Activated CD8-positive, alpha-beta memory T cell treated with anti-CD3 and anti-CD28 coated beads, Interleukin-2, amount 50 U/mL, for 1 hour (primary cell): ENCODE measurements around the gene SUPT3H.

Experiments
- DNase-seq: peaks from one replicate; pipeline ENCODE4 v3.0.0-alpha.2; 2020; ENCODE audit errors: extremely low read depth

The SUPT3H gene

GRCh38 chr6:45003387-45003786, 374.3 kb downstream of the SUPT3H start:
- DNase-seq: no peak

DNA sequence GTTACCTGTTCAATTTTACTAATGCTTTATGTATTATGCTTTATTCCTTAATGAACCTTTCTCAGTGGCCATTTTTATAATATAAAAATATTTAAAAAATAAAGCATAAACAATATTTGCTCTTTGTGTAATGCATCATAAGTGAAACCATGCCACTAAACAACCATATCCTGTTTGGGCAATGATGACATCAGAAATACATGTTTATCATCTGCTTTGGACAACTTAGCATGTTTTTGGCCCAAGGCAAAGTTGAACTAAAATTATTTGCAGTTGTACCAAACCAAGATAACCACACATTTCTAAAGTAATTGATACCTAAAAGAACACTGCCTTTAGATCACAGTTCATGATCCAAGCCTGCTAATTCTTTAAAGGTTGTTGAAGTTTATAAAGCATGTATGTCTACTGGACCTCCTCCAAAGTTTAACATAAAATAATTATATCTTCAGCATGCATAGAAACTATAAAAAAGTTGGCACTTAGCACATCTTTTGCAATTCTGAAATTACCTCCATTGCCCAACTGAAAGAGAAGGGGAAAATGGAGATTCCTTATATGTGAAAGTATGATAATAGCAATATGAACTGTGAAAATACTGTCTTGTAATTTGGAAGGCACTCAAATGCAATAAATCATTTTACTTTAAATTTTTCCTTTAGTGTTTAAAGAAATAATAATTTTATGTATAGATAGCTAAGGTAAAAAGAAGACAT, 375.2 kb downstream of the SUPT3H start:
- DNase-seq: no peak

DNA sequence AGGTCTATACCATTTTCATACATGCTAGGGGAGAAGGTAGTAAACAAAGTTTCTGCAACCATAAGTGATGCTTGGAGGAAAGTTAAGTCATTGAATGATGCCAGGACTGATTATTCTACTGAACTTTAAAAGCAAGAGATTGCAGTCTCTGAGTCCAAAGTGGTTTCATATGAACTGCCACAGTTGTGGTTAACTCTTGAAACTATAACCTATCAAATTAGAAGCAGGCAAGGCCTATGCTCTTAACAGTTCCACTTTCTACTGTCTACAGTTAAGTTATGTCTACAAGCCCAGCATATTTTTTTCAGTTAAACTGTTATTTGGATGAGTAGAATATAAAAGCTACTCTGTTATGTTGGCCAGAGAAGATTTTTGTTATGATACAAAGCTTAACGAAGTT, 376.1 kb downstream of the SUPT3H start:
- no peak for DNase-seq

DNA sequence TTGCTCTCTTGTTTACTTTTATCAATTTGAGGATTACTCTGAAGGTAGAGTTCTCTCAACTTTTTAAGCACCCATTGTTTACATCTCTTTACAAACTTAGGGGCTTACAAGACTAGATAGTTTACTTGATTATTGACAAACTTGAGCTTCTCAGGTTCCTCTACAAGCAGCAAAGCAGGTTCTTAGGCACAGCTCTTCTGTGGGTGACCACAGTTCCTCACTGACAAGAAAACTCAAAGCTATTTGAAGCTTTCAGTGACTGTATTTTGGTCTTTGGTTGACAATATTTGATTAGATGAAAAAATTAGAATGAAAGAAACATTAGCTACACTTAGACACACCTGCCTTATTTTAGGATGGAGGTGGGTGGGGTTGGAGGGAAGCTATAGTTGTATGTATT, 376.9 kb downstream of the SUPT3H start:
- DNase-seq: no peak

GRCh38 chr6:44999066-44999465, 378.7 kb downstream of the SUPT3H start:
- DNase-seq: no peak

DNA sequence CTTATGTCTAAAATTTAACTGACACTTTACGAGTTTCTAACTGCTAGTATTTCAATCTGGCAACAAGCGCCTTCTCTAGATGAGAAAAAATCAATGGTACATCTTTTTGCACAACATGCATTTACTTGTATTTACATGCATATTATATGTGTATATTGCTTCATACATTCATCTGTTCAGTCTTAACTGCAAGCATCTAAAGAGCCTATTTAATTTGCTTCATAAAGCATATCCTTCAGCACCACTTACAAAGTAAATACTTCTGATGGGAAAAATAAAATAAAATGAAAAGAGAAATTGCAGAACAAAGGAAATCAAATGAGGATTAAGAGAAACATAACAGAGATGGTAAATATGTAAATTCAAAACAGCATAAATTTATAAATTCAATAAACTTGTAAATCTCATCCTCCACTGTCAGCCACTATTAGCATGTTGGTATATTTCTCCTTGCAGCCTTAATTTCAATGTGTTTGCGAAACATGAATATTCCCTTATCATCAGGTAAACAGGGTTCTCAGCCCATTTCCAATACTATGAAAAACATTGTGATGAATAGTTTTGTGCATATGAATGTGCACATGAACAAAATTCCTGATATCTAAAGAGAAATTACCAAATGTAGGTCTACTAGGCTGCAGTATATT, 382.1 kb downstream of the SUPT3H start:
- DNase-seq: no peak

- DNase-seq: no peak
Observed at GRCh38 chr6:44989391-44989790, 388.3 kb downstream of the SUPT3H start.

DNA sequence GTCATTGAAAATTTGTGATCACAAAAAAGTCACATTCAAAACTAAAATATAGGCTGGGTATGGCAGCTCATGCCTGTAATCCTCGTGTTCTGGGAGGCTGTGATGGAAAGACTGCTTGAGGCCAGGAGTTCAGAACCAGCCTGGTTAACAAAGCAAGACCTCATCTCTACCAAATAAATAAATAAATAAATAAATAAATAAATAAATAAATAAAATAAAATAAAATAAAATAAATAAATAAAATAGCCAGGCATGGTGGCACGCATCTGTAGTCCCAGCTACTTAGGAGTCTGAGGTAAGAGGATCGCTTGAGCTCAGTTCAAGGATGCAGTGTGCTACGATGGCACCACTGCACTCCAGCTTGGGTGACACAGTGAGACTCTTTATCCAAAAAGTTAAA, 392.7 kb downstream of the SUPT3H start:
- DNase-seq: no peak

- no peak for DNase-seq
Observed at GRCh38 chr6:44983467-44984365, 394.0 kb downstream of the SUPT3H start.

DNA sequence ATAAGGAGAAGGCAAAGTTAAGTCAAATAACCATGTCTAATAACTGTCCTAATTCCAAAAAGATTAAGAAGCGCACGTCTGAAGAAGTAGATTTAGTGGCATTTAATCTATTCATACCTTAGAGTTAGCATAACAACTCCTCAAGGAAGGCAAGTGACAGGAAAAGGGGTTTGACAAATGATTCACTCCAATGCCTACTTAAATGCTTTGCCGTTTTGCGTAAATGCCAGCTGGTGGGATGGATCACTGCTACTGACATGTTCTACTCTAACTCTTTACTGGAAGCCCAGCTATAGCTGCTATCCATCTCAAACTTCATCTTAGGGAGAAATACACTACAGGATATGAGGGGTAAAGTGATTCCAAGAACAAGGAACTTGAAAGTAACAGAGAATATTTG, 396.9 kb downstream of the SUPT3H start:
- no peak for DNase-seq

DNA sequence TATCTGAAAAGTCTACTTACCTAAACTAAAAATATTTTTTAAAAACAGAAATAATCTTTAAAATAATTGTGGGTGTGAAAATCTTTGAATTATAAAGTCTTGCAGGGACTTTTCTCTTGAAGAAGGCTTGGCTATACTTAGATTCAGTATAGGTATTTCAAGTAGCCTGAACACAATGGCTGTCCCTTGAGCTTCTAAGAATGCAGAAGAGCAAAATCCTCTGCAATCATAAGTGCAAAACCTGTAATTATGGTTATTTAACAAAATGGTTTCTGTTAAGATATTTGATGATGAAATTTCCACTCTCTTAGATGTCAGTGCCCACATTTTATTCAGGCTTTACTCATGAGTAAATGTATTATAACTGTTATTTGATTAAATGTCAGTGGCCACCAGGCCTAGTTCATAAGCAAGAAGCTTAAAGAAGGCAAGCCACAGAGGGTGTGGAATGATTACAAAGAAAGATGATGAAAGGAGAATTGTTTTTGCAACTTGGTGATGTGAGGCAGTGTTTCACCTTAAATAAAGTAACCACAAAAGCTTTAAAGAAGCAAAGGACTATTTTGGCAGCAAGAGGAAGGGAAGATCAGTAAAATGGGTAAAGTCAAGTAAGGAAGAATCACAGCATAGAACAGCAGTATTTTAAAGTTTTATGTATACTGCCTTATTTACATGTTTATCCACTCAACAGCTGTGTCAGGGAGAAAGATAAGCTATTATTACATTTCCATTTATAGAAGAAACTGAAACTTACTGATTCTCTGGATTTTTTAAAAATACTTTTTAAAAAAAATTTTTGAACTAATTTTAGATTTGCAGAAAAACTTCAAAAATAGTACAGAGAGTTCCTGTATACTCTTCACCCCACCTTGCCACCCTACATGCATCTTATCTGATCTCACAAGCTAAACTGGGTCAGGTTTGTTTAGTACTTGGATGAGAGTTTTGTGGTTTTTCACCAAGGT, 400.8 kb downstream of the SUPT3H start:
- DNase-seq: no peak

GRCh38 chr6:44974511-44974910, 403.2 kb downstream of the SUPT3H start:
- DNase-seq: no peak

GRCh38 chr6:44972709-44973108, 405.0 kb downstream of the SUPT3H start:
- no peak for DNase-seq

- no peak for DNase-seq
Observed at GRCh38 chr6:44969446-44970185, 408.1 kb downstream of the SUPT3H start.

- no peak for DNase-seq
Observed at GRCh38 chr6:44967481-44967880, 410.3 kb downstream of the SUPT3H start.

DNA sequence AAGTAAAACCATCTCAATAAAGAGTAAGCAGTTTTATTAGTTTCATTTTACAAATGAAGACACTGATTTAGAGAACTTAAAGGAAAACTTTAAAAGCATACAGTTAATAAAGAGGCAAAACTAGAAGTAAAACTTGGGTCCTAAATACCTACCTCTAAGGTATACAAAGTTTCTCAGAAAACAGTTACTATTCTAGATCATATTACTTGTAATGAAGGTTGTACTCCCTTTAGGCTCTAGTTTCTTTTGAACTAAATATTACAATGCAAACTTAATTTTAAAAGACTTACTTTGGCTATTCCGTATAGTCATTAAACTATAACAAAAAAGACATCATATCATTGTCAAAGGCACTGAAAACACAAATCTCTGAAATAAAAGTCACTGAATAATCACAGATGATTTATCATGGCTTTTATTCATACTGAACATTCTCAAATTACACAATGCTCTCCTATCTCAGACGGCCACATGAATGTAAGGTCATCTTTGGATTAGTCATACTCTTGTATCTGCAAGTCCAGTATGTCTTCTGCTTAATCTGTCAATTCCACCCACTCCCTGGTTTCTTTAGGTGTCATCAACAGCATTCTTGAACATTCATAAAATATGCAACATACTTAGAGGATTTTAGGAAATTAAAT, 411.2 kb downstream of the SUPT3H start:
- DNase-seq: no peak

GRCh38 chr6:44965708-44966107, 412.0 kb downstream of the SUPT3H start:
- no peak for DNase-seq

DNA sequence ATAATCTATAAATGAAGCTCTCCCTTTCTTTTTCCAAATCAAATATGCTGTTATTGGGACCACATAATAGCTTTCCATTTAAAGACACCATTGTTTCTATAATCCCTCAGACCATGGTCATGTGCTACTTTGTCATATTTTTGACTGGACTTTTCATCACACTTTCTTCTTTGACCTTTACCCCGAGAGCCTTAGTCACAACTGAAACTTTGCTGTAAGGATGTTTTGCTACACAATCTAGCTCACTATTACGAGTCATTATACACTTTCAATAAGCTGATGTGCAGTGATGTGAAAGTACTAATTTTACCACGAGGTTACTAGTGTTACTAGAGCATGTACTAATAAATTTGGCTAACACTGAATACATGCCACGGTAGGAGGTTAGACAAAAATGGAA, 416.8 kb downstream of the SUPT3H start:
- no peak for DNase-seq

DNA sequence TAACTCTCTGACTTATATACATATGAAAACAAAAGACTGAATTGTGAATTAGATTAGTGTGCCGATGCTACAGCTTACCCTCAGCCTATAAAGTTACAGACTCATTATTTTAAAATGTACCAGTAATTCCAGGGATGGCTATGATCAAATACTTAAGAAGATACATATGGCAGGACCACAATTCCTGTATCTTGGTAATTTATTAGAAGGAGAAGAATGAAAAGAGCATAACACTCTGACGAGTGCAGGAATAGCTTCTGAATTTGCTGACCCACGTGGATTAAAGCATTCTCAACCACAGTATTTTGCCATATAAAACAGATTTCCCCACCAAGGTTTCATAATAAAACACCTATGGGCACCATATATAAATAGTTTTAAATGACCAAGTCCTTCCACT, 418.1 kb downstream of the SUPT3H start:
- no peak for DNase-seq

DNA sequence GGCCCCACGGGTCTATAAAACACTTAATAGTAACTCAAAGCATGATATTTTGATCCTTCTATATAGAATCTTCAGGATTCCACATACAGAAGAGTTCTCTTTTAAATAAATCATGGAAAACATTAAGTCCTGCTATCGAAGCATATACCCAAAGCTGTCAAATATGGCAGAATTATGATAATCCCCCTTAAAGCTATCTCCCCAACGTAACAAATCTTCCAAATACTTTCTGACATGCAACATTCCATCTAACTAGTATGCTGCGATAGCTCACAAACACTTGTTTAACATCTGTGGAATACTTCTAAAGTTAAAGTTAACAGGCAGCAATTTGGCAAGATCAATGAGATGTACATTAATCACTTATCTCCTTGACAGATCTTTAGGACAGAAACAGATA, 420.6 kb downstream of the SUPT3H start:
- no peak for DNase-seq
